ENCODE measurements around the gene ACAD11.

The ACAD11 gene

GRCh38 chr3:132659365-132660051, at the start of gene ACAD11:
Gene ACAD11, minus strand, starts transcription at chr3:132659809. Its CDS starts 58 bp downstream, at chr3:132659751.
- in situ Hi-C loops (cut with MboI; ENCODE audit: low pct_unique_long_range_greater_than_20kb, low sequenced_read_pairs), result no loop called here
- DNase-seq, result peak; percentile 82

DNA sequence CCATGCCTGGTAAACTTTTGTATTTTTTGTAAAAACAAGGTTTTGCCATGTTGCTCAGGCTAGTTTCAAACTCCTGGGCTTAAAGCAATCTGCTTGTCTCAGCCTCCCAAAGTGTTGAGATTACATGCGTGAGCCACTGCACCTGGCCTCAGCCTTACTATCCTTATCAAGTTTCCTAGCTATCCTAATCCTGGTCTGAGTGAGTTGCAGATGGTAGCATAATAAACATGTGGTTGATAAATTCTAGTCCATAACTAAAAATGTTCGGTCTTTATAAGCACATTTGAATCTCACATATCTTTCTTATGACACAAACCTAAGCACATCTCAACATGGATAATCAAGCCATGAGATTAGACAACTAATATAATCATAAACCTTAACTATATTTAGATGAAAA, 44.1 kb upstream of the ACAD11 start:
- in situ Hi-C loops (cut with MboI; ENCODE audit: low pct_unique_long_range_greater_than_20kb, low sequenced_read_pairs), result loop anchor here (25.0 kb wide), 1 partner anchor 934 kb away; no protein-coding TSS in a partner anchor
- no peak for DNase-seq

GRCh38 chr3:132695422-132695821, 35.8 kb upstream of the ACAD11 start:
- in situ Hi-C loops (cut with MboI; ENCODE audit: low pct_unique_long_range_greater_than_20kb, low sequenced_read_pairs), result no loop called here
- no peak for DNase-seq

- in situ Hi-C loops (cut with MboI; ENCODE audit: low pct_unique_long_range_greater_than_20kb, low sequenced_read_pairs), result no loop called here
These were observed 35.4 kb upstream of the ACAD11 start for GRCh38 chr3:132694991-132695390.

GRCh38 chr3:132690040-132690439, 30.4 kb upstream of the ACAD11 start:
- in situ Hi-C loops (cut with MboI; ENCODE audit: low pct_unique_long_range_greater_than_20kb, low sequenced_read_pairs), result no loop called here
- no peak for DNase-seq

More at GRCh38 chr3:132694991-132695390, 35.4 kb upstream of the ACAD11 start:
- DNase-seq, result no peak

- in situ Hi-C loops (cut with MboI; ENCODE audit: low pct_unique_long_range_greater_than_20kb, low sequenced_read_pairs), result no loop called here
- no peak for DNase-seq
These were observed 22.6 kb upstream of the ACAD11 start for GRCh38 chr3:132682201-132682600.

DNA sequence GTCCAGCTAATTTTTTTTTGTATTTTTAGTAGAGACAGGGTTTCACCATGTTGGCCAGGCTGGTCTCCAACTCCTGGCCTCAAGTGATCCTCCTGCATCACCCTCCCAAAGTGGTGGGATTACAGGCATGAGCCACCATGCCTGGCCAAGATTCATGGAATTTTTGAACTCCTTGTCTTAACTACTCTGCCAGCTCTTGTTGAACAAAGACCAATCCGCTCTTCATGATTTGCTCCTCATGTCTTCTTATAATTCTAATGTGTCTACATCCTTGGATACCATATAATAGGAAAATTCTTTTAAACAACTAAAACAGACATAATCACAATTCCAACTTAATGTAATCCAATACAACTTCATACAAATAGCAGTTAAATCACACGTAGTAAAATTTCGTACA, 21.8 kb upstream of the ACAD11 start:
- DNase-seq, result no peak
- in situ Hi-C loops (cut with MboI; ENCODE audit: low pct_unique_long_range_greater_than_20kb, low sequenced_read_pairs), result no loop called here

DNA sequence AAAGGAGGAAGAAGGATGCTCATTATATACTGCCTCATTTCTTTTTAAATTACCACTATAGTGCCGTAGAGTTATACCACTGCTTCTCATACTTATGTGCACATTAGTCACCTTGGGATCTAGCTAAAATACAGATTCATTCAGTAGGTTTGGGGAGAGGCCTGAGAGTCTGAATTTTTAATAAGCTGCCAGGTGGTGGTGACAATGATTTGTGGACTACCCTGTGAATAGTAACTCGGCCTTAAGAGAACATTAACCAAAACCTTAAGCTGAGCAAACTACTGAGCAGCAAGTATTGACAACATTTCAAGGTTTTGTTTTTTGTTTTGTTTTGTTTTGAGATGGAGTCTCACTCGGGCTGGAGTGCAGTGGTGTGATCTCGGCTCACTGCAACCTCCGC, 20.3 kb upstream of the ACAD11 start:
- no peak for DNase-seq
- in situ Hi-C loops (cut with MboI; ENCODE audit: low pct_unique_long_range_greater_than_20kb, low sequenced_read_pairs), result no loop called here

- no peak for DNase-seq
- in situ Hi-C loops (cut with MboI; ENCODE audit: low pct_unique_long_range_greater_than_20kb, low sequenced_read_pairs), result no loop called here
These were observed 15.8 kb upstream of the ACAD11 start for GRCh38 chr3:132675408-132675807.

- no peak for DNase-seq
- in situ Hi-C loops (cut with MboI; ENCODE audit: low pct_unique_long_range_greater_than_20kb, low sequenced_read_pairs), result no loop called here
These were observed 9.7 kb upstream of the ACAD11 start for GRCh38 chr3:132669256-132669777.

DNA sequence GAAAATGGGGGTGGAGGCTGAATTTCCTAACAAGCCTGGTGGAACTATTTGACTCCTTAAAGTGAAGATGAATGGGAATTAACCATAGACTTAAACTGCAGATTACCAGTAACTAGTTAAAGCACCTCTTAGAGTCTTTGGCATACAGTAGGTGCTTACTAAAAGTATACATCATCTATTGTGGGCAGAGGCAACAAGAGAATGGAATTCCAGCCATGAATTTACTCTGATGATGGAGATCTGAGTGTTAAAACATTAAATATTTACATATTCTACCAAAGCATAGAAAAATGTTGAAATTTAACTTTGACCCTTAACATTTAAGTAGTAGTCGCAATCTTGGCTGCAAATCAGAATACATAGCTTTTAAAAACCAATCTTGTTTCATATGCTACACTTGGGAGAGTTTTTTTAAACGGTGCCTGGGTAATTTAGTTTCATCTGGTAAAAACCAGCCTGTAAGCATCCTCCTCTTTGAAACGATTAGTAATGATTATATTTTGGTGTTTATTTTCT, 5.7 kb upstream of the ACAD11 start:
- in situ Hi-C loops (cut with MboI; ENCODE audit: low pct_unique_long_range_greater_than_20kb, low sequenced_read_pairs), result no loop called here

DNA sequence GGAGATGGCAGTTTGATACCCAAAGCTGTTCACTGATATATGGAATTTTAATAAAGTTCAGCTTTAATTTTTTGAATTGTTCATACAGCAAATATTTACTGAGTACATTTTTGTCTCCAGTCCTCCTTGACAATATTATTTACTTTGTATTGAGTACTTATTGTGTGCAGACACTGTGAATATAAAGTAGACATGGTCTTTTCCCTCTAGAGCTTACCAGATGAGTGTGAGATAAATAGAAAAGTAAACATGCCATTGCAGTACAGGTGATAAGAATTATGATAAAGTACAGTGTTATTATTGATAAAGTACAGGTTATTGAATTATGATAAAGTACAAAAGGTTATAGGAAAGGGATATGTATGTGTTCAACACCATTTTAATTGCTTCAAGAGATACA, 2.6 kb upstream of the ACAD11 start:
- in situ Hi-C loops (cut with MboI; ENCODE audit: low pct_unique_long_range_greater_than_20kb, low sequenced_read_pairs), result no loop called here
- DNase-seq, result no peak

More for the DNA sequence above, 5.7 kb upstream of the ACAD11 start:
- no peak for DNase-seq

DNA sequence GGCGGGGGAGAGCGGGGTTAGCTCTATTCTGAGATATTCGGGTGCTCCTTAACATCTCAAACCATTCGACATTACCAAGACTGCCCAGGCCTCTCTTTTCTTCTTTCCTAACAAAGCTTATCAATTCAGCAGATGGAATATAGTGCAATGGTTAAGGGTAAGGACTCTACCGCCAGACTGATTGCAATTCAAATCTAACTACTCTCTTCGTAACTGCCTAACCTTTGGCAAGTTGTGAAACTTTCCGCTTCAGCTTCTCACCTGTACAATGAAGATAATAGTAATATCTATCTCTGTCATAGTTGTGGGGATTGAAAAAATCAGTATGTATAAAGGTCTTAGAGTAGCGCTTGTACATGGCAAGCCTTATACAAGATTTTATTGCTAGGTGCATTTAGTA, 1.5 kb upstream of the ACAD11 start:
- in situ Hi-C loops (cut with MboI; ENCODE audit: low pct_unique_long_range_greater_than_20kb, low sequenced_read_pairs), result no loop called here
- DNase-seq, result peak; percentile 9

GRCh38 chr3:132660811-132661070, 1.1 kb upstream of the ACAD11 start:
- in situ Hi-C loops (cut with MboI; ENCODE audit: low pct_unique_long_range_greater_than_20kb, low sequenced_read_pairs), result no loop called here
- no peak for DNase-seq

DNA sequence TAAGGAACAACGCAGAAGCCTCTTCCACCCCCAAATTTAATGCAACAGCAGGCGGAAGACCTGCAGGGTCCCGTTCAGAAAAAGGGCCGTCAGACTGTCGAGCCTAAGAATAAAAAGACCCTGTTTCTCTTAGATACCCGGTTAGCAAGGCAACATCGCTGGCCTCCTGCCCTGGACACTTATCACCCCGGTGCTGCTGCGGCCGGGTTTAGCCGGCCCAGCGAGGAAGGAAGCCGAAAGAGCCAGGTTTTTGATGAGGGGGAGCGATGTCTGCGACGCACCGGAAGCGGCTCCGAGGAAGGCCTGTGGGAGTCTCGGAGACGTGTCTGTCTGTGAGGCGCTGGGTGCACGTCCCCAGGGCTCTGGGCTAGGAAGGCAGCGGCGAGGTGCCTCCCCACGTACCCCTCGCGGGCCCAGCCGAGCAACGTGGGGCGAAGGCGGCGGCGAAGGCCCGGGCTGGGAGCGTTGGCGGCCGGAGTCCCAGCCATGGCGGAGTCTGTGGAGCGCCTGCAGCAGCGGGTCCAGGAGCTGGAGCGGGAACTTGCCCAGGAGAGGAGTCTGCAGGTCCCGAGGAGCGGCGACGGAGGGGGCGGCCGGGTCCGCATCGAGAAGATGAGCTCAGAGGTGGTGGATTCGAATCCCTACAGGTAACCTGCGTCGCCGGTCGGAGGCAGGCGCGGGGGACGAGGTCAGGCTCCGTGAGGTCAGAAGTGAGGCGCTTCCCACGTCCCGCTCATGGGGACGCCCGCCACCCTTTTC, 622 bp upstream of the ACAD11 start, which contains the start of gene UBA5:
TSS of gene UBA5 (plus strand) at position 278 of the 759 bp plus-strand sequence. CDS start at position 487, 209 bp downstream.
- in situ Hi-C loops (cut with MboI; ENCODE audit: low pct_unique_long_range_greater_than_20kb, low sequenced_read_pairs), result no loop called here
- peak; percentile 83 for DNase-seq

- DNase-seq, result no peak
- in situ Hi-C loops (cut with MboI; ENCODE audit: low pct_unique_long_range_greater_than_20kb, low sequenced_read_pairs), result no loop called here
These were observed 627 bp downstream of the ACAD11 start for GRCh38 chr3:132659000-132659364.

DNA sequence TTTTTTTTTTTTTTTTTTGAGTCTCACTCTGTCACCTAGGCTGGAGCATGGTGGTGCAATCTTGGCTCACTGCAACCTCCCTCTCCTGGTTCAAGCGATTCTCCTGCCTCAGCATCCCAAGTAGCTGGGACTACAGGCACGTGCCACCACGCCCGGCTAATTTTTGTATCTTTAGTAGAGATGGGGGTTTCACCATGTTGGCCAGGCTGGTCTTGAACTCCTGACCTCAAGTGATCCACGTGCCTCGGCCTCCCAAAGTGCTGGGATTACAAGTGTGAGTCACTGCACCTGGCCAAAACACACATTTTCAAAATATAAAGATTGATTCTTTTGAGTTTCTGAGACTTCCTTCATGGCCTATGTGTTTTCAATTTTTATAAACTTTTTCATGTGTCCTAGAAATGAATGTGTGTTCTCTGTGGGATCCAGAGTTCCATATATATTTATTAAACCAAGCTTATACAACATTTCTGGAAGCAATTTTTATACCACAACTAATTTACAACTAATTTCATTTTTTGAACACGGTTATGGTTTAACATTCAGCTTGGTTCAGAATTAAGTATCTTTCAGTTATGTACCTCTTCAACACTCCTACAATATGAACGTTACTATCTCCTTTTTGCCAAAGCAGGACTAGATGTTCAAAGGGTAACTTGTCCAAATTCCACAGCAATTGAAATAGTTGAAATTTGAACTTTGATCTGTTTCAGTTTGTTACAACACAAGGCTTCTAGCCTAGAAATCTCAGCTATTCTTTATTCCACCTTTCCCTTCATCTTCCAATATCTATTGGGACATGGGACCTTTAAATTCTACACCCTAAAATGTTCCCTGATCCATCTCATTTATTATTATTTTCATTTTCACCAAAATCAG, 1.5 kb downstream of the ACAD11 start:
- no peak for DNase-seq
- in situ Hi-C loops (cut with MboI; ENCODE audit: low pct_unique_long_range_greater_than_20kb, low sequenced_read_pairs), result no loop called here

GRCh38 chr3:132655471-132655870, 4.1 kb downstream of the ACAD11 start:
- in situ Hi-C loops (cut with MboI; ENCODE audit: low pct_unique_long_range_greater_than_20kb, low sequenced_read_pairs), result no loop called here
- DNase-seq, result no peak

DNA sequence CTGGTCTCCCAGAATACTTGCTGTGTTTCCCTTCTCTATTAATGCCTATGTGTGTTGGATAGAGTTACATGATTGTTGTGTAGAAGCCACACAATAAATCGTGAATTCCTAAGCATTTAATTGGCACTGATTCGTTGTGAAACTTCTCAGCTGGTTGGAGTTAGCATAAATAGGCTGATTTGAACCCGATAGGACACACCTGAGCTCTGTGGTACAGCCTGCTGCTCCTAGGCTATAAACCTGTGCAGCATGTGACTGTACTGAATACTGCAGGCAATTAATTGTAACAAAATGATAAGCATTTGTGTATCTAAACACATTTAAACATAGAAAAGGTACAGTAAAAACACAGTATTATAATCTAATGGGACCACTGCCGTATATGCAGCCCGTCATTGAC, 4.9 kb downstream of the ACAD11 start:
- in situ Hi-C loops (cut with MboI; ENCODE audit: low pct_unique_long_range_greater_than_20kb, low sequenced_read_pairs), result no loop called here
- DNase-seq, result no peak

All from KBM-7 (cell line).